HEK293 (cell line): ENCODE data around the gene TNN.

Experiments used
- CTCF ChIA-PET: fragments of 350-600 bp; formaldehyde crosslinking; extraction: SDS; loops from one replicate; lab custom pipeline; 2021; ENCODE audit warnings: antibody characterized with exemption; lab: Yijun Ruan, JAX
- POLR2A ChIA-PET: fragments of 300-600 bp; formaldehyde crosslinking; extraction: SDS; loops from one replicate; lab custom pipeline; 2020; ENCODE audit warnings: antibody characterized with exemption, inconsistent platforms; lab: Yijun Ruan, JAX
- H3K27ac ChIP-seq: fragments of 200-500 bp; sonication (Bioruptor generic); 2 replicates; pipeline ENCODE4 v1.5.1; 2014; ENCODE audit warnings: low read depth, low read length, control low read depth, inconsistent platforms; ENCODE audit errors: extremely low read depth
- H3K36me3 ChIP-seq, 2 experiments: fragments of 200-500 bp in 1 of 2; sonication (Bioruptor generic) in 1 of 2; 1 replicate in 1 of 2; 2 replicates in 1 of 2; pipeline ENCODE4 v1.5.1; 2014 to 2017; ENCODE audit warnings: inconsistent platforms in 2 of 2, low read length in 2 of 2; ENCODE audit not compliant: control insufficient read depth in 2 of 2, insufficient read depth in 1 of 2
- H3K4me1 ChIP-seq: fragments of 200-500 bp; sonication (Bioruptor generic); 2 replicates; pipeline ENCODE4 v1.5.1; 2014; ENCODE audit warnings: mild to moderate bottlenecking, low read length, inconsistent platforms; ENCODE audit not compliant: control insufficient read depth, insufficient read depth
- H3K4me3 ChIP-seq: 2 replicates; pipeline ENCODE4 v1.5.1; 2011; ENCODE audit warnings: low read depth, mild to moderate bottlenecking, control low read depth, low read length, moderate library complexity
- H3K9me3 ChIP-seq: fragments of 200-500 bp; sonication (Bioruptor generic); 2 replicates; pipeline ENCODE4 v1.5.1; 2014; ENCODE audit warnings: low read depth, low read length, inconsistent platforms; ENCODE audit not compliant: control insufficient read depth, insufficient read depth
- FEZF1 ChIP-seq: fragments of 450-650 bp; formaldehyde crosslinking; IDR thresholded peaks from 2 replicates; pipeline ENCODE4 v1.5.1; 2016; ENCODE audit warnings: missing biosample characterization, missing genetic modification characterization
- GLIS2 ChIP-seq: fragments of 450-650 bp; formaldehyde crosslinking; IDR thresholded peaks from 2 replicates; pipeline ENCODE4 v1.5.1; 2016; ENCODE audit warnings: missing biosample characterization, missing genetic modification characterization
- HOXA7 ChIP-seq: sonication (generic); formaldehyde crosslinking; IDR thresholded peaks from 2 replicates; pipeline ENCODE4 v1.8.1; 2022; ENCODE audit warnings: missing genetic modification reagents, borderline replicate concordance
- HOXC10 ChIP-seq: sonication (generic); formaldehyde crosslinking; IDR thresholded peaks from 2 replicates; pipeline ENCODE4 v1.8.1; 2023; ENCODE audit warnings: mild to moderate bottlenecking, missing genetic modification reagents
- OSR2 ChIP-seq: fragments of 450-650 bp; formaldehyde crosslinking; IDR thresholded peaks from 2 replicates; pipeline ENCODE4 v1.5.1; 2016; ENCODE audit warnings: missing biosample characterization, missing genetic modification characterization
- SCRT1 ChIP-seq: fragments of 450-650 bp; formaldehyde crosslinking; IDR thresholded peaks from 2 replicates; pipeline ENCODE4 v1.5.1; 2016; ENCODE audit warnings: missing biosample characterization, missing genetic modification characterization, borderline replicate concordance
- SCRT2 ChIP-seq: fragments of 450-650 bp; formaldehyde crosslinking; IDR thresholded peaks from 2 replicates; pipeline ENCODE4 v1.5.1; 2016; ENCODE audit warnings: missing biosample characterization, missing genetic modification characterization
- SP3 ChIP-seq: fragments of 450-650 bp; formaldehyde crosslinking; IDR thresholded peaks from 2 replicates; pipeline ENCODE4 v1.5.1; 2016; ENCODE audit warnings: missing biosample characterization, missing genetic modification characterization
- ZBTB1 ChIP-seq: fragments of 450-650 bp; formaldehyde crosslinking; IDR thresholded peaks from 2 replicates; pipeline ENCODE4 v1.5.1; 2016; ENCODE audit warnings: missing biosample characterization, missing genetic modification characterization
- ZBTB7A ChIP-seq: fragments of 450-650 bp; formaldehyde crosslinking; IDR thresholded peaks from 2 replicates; pipeline ENCODE4 v1.5.1; 2016; ENCODE audit warnings: low read depth, missing biosample characterization, missing genetic modification characterization
- ZEB2 ChIP-seq: fragments of 450-650 bp; formaldehyde crosslinking; IDR thresholded peaks from 2 replicates; pipeline ENCODE4 v1.5.1; 2016; ENCODE audit warnings: missing biosample characterization, missing genetic modification characterization
- ZNF112 ChIP-seq: fragments of 450-650 bp; formaldehyde crosslinking; IDR thresholded peaks from 2 replicates; pipeline ENCODE4 v1.5.0; 2017; ENCODE audit warnings: missing biosample characterization, missing genetic modification characterization
- ZNF138 ChIP-seq: fragments of 450-650 bp; formaldehyde crosslinking; IDR thresholded peaks from 2 replicates; pipeline ENCODE4 v1.5.1; 2016; ENCODE audit warnings: missing biosample characterization, missing genetic modification characterization, borderline replicate concordance
- ZNF311 ChIP-seq: fragments of 450-650 bp; formaldehyde crosslinking; IDR thresholded peaks from 2 replicates; pipeline ENCODE4 v1.5.1; 2017; ENCODE audit warnings: missing biosample characterization, missing genetic modification characterization, borderline replicate concordance
- ZNF350 ChIP-seq: fragments of 450-650 bp; formaldehyde crosslinking; IDR thresholded peaks from 2 replicates; pipeline ENCODE4 v1.5.0; 2017; ENCODE audit warnings: missing biosample characterization, mild to moderate bottlenecking, missing genetic modification characterization
- ZNF366 ChIP-seq: fragments of 450-650 bp; formaldehyde crosslinking; conservative IDR thresholded peaks from 2 replicates; pipeline ENCODE4 v1.5.1; 2016; ENCODE audit warnings: missing biosample characterization, missing genetic modification characterization
- ZNF416 ChIP-seq: fragments of 450-650 bp; formaldehyde crosslinking; IDR thresholded peaks from 2 replicates; pipeline ENCODE4 v1.5.1; 2016; ENCODE audit warnings: missing biosample characterization, missing genetic modification characterization
- ZNF473 ChIP-seq: fragments of 450-650 bp; formaldehyde crosslinking; IDR thresholded peaks from 2 replicates; pipeline ENCODE4 v1.5.1; 2017; ENCODE audit warnings: missing biosample characterization, missing genetic modification characterization
- ZNF48 ChIP-seq: fragments of 450-650 bp; formaldehyde crosslinking; IDR thresholded peaks from 2 replicates; pipeline ENCODE4 v1.5.1; 2016; ENCODE audit warnings: missing biosample characterization, missing genetic modification characterization
- ZNF510 ChIP-seq: fragments of 450-650 bp; formaldehyde crosslinking; IDR thresholded peaks from 2 replicates; pipeline ENCODE4 v1.5.1; 2018; ENCODE audit warnings: mild to moderate bottlenecking, missing genetic modification characterization, missing biosample characterization; ENCODE audit not compliant: insufficient replicate concordance
- ZNF571 ChIP-seq: fragments of 450-650 bp; formaldehyde crosslinking; IDR thresholded peaks from 2 replicates; pipeline ENCODE4 v1.5.0; 2017; ENCODE audit warnings: missing biosample characterization, missing genetic modification characterization
- ZNF585B ChIP-seq: fragments of 450-650 bp; formaldehyde crosslinking; IDR thresholded peaks from 2 replicates; pipeline ENCODE4 v1.5.1; 2016; ENCODE audit warnings: missing biosample characterization, missing genetic modification characterization
- ZNF660 ChIP-seq: fragments of 450-650 bp; IDR thresholded peaks from 2 replicates; pipeline ENCODE4 v1.5.1; 2018; ENCODE audit warnings: missing biosample characterization, mild to moderate bottlenecking, missing genetic modification characterization
- ZNF677 ChIP-seq: fragments of 450-650 bp; IDR thresholded peaks from 2 replicates; pipeline ENCODE4 v1.5.0; 2018; ENCODE audit warnings: missing biosample characterization, mild to moderate bottlenecking, missing genetic modification characterization, moderate library complexity
- ZNF768 ChIP-seq: fragments of 450-650 bp; formaldehyde crosslinking; IDR thresholded peaks from 2 replicates; pipeline ENCODE4 v1.5.1; 2018; ENCODE audit warnings: missing biosample characterization, mild to moderate bottlenecking, missing genetic modification characterization
- ZNF791 ChIP-seq: fragments of 450-650 bp; formaldehyde crosslinking; IDR thresholded peaks from 2 replicates; pipeline ENCODE4 v1.5.1; 2016; ENCODE audit warnings: missing biosample characterization, missing genetic modification characterization
- TF ChIP-seq, protein P1 (sequence below): fragments of 450-650 bp; formaldehyde crosslinking; conservative IDR thresholded peaks from 2 replicates; pipeline ENCODE4 v1.5.1; 2016; ENCODE audit warnings: low read depth, missing biosample characterization, missing genetic modification characterization
- TF ChIP-seq, protein P2 (sequence below): fragments of 450-650 bp; formaldehyde crosslinking; IDR thresholded peaks from 2 replicates; pipeline ENCODE4 v1.5.1; 2016; ENCODE audit warnings: missing biosample characterization, missing genetic modification characterization
- TF ChIP-seq, protein P3 (sequence below): fragments of 450-650 bp; formaldehyde crosslinking; IDR thresholded peaks from 2 replicates; pipeline ENCODE4 v1.5.1; 2017; ENCODE audit warnings: missing biosample characterization, missing genetic modification characterization

Gene TNN

DNA sequence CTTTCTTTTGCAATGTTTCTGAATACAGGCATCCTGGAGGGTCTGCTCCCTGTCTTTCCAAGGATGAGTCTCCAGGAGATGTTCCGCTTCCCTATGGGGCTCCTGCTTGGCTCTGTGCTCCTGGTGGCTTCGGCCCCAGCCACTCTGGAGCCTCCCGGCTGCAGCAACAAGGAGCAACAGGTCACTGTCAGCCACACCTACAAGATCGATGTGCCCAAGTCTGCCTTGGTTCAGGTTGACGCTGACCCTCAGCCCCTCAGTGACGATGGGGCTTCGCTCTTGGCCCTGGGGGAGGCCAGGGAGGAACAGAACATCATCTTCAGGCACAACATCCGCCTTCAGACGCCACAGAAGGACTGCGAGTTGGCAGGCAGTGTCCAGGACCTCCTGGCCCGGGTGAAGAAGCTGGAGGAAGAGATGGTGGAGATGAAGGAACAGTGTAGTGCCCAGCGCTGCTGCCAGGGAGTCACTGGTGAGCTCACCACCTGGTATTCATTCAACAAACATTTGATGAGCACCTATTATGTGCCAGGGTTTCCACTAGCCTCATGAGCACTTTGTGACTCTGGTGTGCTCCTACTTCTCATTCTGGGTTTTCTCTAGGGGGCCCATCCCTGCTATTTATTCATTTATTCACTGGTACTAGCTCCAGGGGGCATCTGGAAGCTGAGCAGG, 9.9 kb downstream of the TNN start:
- POLR2A ChIA-PET: no interaction called here
- CTCF ChIA-PET: interaction anchor here (1.2 to 1.7 kb wide), 2 partner anchors 57 to 75 kb away, joined by 3 to 5 read pairs; no protein-coding TSS in a partner anchor

DNA sequence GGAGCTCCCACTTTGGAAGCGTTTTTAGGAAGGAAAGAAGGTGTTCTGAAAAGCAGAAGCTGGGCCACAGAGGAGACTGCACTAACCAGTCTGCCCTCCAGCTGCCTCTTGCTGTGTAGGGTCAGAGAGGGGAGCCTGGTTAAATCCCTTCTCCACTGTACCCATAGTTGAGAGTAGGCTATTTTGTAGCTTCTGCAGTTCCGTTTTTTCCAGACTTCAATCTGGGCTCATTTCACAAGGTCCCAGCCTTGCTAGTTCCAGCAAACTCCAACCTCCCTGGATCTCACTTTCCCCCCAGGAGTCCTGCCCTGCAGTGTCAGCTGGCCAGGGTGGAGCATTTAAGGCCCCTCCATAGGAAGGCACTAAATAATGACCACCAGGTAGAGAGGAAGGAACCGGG, 11.0 kb downstream of the TNN start:
- H3K9me3 ChIP-seq: no peaks in the 10 kb centered on the region
- TF ChIP-seq ZNF571 (tag by site-specific recombination): no peak
- TF ChIP-seq, protein P1, sequence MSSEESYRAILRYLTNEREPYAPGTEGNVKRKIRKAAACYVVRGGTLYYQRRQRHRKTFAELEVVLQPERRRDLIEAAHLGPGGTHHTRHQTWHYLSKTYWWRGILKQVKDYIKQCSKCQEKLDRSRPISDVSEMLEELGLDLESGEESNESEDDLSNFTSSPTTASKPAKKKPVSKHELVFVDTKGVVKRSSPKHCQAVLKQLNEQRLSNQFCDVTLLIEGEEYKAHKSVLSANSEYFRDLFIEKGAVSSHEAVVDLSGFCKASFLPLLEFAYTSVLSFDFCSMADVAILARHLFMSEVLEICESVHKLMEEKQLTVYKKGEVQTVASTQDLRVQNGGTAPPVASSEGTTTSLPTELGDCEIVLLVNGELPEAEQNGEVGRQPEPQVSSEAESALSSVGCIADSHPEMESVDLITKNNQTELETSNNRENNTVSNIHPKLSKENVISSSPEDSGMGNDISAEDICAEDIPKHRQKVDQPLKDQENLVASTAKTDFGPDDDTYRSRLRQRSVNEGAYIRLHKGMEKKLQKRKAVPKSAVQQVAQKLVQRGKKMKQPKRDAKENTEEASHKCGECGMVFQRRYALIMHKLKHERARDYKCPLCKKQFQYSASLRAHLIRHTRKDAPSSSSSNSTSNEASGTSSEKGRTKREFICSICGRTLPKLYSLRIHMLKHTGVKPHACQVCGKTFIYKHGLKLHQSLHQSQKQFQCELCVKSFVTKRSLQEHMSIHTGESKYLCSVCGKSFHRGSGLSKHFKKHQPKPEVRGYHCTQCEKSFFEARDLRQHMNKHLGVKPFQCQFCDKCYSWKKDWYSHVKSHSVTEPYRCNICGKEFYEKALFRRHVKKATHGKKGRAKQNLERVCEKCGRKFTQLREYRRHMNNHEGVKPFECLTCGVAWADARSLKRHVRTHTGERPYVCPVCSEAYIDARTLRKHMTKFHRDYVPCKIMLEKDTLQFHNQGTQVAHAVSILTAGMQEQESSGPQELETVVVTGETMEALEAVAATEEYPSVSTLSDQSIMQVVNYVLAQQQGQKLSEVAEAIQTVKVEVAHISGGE (tag by site-specific recombination): no peak
- TF ChIP-seq, protein P2, sequence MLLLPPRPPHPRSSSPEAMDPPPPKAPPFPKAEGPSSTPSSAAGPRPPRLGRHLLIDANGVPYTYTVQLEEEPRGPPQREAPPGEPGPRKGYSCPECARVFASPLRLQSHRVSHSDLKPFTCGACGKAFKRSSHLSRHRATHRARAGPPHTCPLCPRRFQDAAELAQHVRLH (tag by site-specific recombination): no peak
- TF ChIP-seq, protein P3, sequence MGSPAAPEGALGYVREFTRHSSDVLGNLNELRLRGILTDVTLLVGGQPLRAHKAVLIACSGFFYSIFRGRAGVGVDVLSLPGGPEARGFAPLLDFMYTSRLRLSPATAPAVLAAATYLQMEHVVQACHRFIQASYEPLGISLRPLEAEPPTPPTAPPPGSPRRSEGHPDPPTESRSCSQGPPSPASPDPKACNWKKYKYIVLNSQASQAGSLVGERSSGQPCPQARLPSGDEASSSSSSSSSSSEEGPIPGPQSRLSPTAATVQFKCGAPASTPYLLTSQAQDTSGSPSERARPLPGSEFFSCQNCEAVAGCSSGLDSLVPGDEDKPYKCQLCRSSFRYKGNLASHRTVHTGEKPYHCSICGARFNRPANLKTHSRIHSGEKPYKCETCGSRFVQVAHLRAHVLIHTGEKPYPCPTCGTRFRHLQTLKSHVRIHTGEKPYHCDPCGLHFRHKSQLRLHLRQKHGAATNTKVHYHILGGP (tag by site-specific recombination): no peak
- H3K27ac ChIP-seq: no peak overlapping the region
- CTCF ChIA-PET: interaction anchor here (0.7 to 1.7 kb wide), 2 partner anchors 73 to 607 kb away, joined by 3 to 5 read pairs; no protein-coding TSS in a partner anchor
- POLR2A ChIA-PET: no interaction called here
- H3K4me1 ChIP-seq: no peaks in the 10 kb centered on the region
- H3K36me3 ChIP-seq: no peaks in the 10 kb centered on the region
- H3K4me3 ChIP-seq: no peak overlapping the region

More for the DNA sequence above, 9.9 kb downstream of the TNN start:
- Histone ChIP-seq H3K36me3 (no peaks in the 10 kb centered on the region), H3K27ac (no peak overlapping the region), H3K4me3 (no peak overlapping the region), H3K4me1 (no peaks in the 10 kb centered on the region), H3K9me3 (no peaks in the 10 kb centered on the region)
- TF ChIP-seq ZNF350 (tag by site-specific recombination) (no peak), ZNF48 (tag by site-specific recombination) (no peak), SCRT2 (tag by site-specific recombination) (peak; percentile 91), GLIS2 (tag by site-specific recombination) (no peak), OSR2 (no peak), FEZF1 (tag by site-specific recombination) (no peak), ZNF768 (tag by site-specific recombination) (no peak), ZNF138 (tag by site-specific recombination) (no peak), SCRT1 (tag by site-specific recombination) (peak; percentile 83)

DNA sequence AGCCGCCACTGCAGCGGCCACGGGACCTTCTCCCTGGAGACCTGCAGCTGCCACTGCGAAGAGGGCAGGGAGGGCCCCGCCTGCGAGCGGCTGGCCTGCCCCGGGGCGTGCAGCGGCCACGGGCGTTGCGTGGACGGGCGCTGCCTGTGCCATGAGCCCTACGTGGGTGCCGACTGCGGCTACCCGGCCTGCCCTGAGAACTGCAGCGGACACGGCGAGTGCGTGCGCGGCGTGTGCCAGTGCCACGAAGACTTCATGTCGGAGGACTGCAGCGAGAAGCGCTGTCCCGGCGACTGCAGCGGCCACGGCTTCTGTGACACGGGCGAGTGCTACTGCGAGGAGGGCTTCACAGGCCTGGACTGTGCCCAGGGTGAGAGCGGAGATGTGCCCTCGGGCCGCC, 11.7 kb downstream of the TNN start:
- Histone ChIP-seq H3K4me3 (no peak overlapping the region), H3K4me1 (no peaks in the 10 kb centered on the region), H3K36me3 (no peaks in the 10 kb centered on the region), H3K27ac (no peak overlapping the region), H3K9me3 (no peaks in the 10 kb centered on the region)
- POLR2A ChIA-PET: no interaction called here
- CTCF ChIA-PET: interaction anchor here (0.7 to 1.7 kb wide), 2 partner anchors 73 to 606 kb away, joined by 3 to 5 read pairs; no protein-coding TSS in a partner anchor
- TF ChIP-seq ZNF311 (tag by site-specific recombination) (no peak), ZNF791 (tag by site-specific recombination) (no peak), ZNF112 (tag by site-specific recombination) (no peak), ZNF416 (tag by site-specific recombination) (no peak), ZNF366 (tag by site-specific recombination) (no peak), ZNF585B (tag by site-specific recombination) (no peak), SP3 (tag by site-specific recombination) (no peak), ZNF473 (tag by site-specific recombination) (no peak), HOXA7 (CRISPR knock-in tag) (no peak), ZNF138 (tag by site-specific recombination) (no peak), ZEB2 (tag by site-specific recombination) (no peak), ZNF677 (tag by site-specific recombination) (no peak), ZBTB7A (tag by site-specific recombination) (no peak), ZNF660 (tag by site-specific recombination) (no peak), ZBTB1 (tag by site-specific recombination) (no peak), HOXC10 (CRISPR knock-in tag) (no peak), ZNF510 (tag by site-specific recombination) (no peak)
